Measurements from ENCODE around the gene RBM14. TPM values are rescaled to one million over a fixed set of nuclear protein-coding genes. Genes with fewer than 3 reads are reported as not detected.
"Not testable (repeated sequence)": the region's sequence is repeated elsewhere in the genome, so short reads cannot be mapped to it uniquely, and the experiment has no call there.

Gene RBM14
- total RNA-seq, 4 donors from 2014 or later, result 13.8 to 70.1 (median 47.0) TPM

- DNase-seq, result no peak
- H3K27me3 ChIP-seq, result no peaks in the 10 kb centered on the region
- WGBS, 2 donors (ENCODE audit: low coverage in 1 of 2), result 90 to 97% methylated on average over 3 to 4 of the region's 4 CpGs
- no peaks in the 10 kb centered on the region for H3K9me3 ChIP-seq
- TF ChIP-seq POLR2AphosphoS5 (IDR thresholded peaks at IDR 0.05) (no peak), POLR2A (IDR thresholded peaks at IDR 0.05) (no peak), EP300 (IDR thresholded peaks at IDR 0.05; ENCODE audit: low read depth) (no peak), CTCF (IDR thresholded peaks at IDR 0.05) (no peak)
- intact Hi-C loops (cut with DNase I; ENCODE audit: low total_unique reads), result no loop called here
- peaks cover 0 to 5% (median 2%) of the 10 kb centered on the region in 4 donors for H3K4me1 ChIP-seq
- H3K27ac ChIP-seq, result no peak overlapping the region
- H3K4me3 ChIP-seq, result no peak overlapping the region
- no peaks in the 10 kb centered on the region for H3K36me3 ChIP-seq
- in situ Hi-C loops (cut with MboI; ENCODE audit: low pct_ligation_motif_present in 1 of 4, low pct_unique_long_range_greater_than_20kb in 1 of 4, low sequenced_read_pairs in 3 of 4), result no loop called here
These were observed 15.7 kb upstream of the RBM14 start for GRCh38 chr11:66600631-66601233.

- no peaks in the 10 kb centered on the region for H3K36me3 ChIP-seq
- no peaks in the 10 kb centered on the region for H3K27me3 ChIP-seq
- intact Hi-C loops (cut with DNase I; ENCODE audit: low total_unique reads) (no loop called here), in situ Hi-C loops (cut with MboI; ENCODE audit: low pct_ligation_motif_present in 1 of 4, low pct_unique_long_range_greater_than_20kb in 1 of 4, low sequenced_read_pairs in 3 of 4) (no loop called here)
- TF ChIP-seq POLR2AphosphoS5 (IDR thresholded peaks at IDR 0.05), result no peak
- TF ChIP-seq EP300 (IDR thresholded peaks at IDR 0.05; ENCODE audit: low read depth), result no peak
- TF ChIP-seq POLR2A (IDR thresholded peaks at IDR 0.05), result no peak
- TF ChIP-seq CTCF (IDR thresholded peaks at IDR 0.05), result no peak
- H3K9me3 ChIP-seq, result no peaks in the 10 kb centered on the region
- WGBS, 2 donors (ENCODE audit: low coverage in 1 of 2), result 97% methylated on average over 6 of the region's 6 CpGs; no CpG with 5 or more reads in 1 of the 2 donors
- peaks cover 12 to 20% (median 17%) of the 10 kb centered on the region in 4 donors for H3K4me1 ChIP-seq
- no peak overlapping the region for H3K4me3 ChIP-seq
- DNase-seq, result no peak
- H3K27ac ChIP-seq, result no peak overlapping the region
These were observed 13.4 kb upstream of the RBM14 start for GRCh38 chr11:66603072-66603471.

GRCh38 chr11:66604155-66604554 lies 12.3 kb upstream of the RBM14 start:
- no peak for TF ChIP-seq POLR2AphosphoS5 (IDR thresholded peaks at IDR 0.05)
- TF ChIP-seq POLR2A (IDR thresholded peaks at IDR 0.05), result no peak
- no peak for TF ChIP-seq EP300 (IDR thresholded peaks at IDR 0.05; ENCODE audit: low read depth)
- TF ChIP-seq CTCF (IDR thresholded peaks at IDR 0.05), result no peak
- Histone ChIP-seq H3K9me3 (no peaks in the 10 kb centered on the region), H3K4me3 (no peak overlapping the region), H3K36me3 (no peaks in the 10 kb centered on the region), H3K4me1 (peaks cover 15 to 30% (median 22%) of the 10 kb centered on the region in 4 donors), H3K27ac (no peak overlapping the region), H3K27me3 (no peaks in the 10 kb centered on the region)
- 87 to 89% methylated on average over 5 of the region's 5 CpGs for WGBS, 2 donors (ENCODE audit: low coverage in 1 of 2)
- in situ Hi-C loops (cut with MboI; ENCODE audit: low pct_ligation_motif_present in 1 of 4, low pct_unique_long_range_greater_than_20kb in 1 of 4, low sequenced_read_pairs in 3 of 4), result no loop called here
- intact Hi-C loops (cut with DNase I; ENCODE audit: low total_unique reads), result no loop called here
- no peak for DNase-seq

GRCh38 chr11:66606608-66607007 lies 9.8 kb upstream of the RBM14 start:
- WGBS, 2 donors (ENCODE audit: low coverage in 1 of 2), result 72 to 88% methylated on average over 2 to 3 of the region's 3 CpGs
- intact Hi-C loops (cut with DNase I; ENCODE audit: low total_unique reads); H3K27me3 ChIP-seq; in situ Hi-C loops (cut with MboI; ENCODE audit: low pct_ligation_motif_present in 1 of 4, low pct_unique_long_range_greater_than_20kb in 1 of 4, low sequenced_read_pairs in 3 of 4); H3K9me3 ChIP-seq; DNase-seq; H3K4me3 ChIP-seq; H3K36me3 ChIP-seq: not testable (repeated sequence)
- Histone ChIP-seq H3K4me1 (peaks cover 15 to 30% (median 22%) of the 10 kb centered on the region in 4 donors), H3K27ac (peak overlapping the region; percentile 82 to 86 (median 86))

Measured in transverse colon (tissue), 4 donors.